ENCODE measurements around the gene MOK.

Gene MOK

DNA sequence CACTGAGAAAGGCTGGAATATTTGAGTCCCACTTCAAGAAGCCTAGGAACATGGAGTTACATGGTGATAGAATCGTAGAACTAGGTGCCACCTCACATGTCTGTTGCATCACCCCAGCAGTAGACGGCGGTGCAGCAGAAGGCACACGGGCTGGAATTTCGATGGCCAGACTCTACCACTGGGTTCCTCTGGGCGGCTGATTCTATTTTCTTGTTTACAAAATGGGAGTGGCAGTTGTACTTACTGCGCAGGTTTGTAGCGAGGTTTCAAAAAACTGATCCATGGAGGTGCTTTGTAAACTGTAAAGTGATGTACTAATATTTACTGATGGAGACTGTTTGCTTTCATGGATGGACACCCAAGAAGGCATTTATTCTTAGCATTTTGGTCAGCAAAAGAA lies 119.6 kb downstream of the MOK start:
- TF ChIP-seq ZFX (IDR thresholded peaks at IDR 0.05): no peak
- TF ChIP-seq, protein P1, sequence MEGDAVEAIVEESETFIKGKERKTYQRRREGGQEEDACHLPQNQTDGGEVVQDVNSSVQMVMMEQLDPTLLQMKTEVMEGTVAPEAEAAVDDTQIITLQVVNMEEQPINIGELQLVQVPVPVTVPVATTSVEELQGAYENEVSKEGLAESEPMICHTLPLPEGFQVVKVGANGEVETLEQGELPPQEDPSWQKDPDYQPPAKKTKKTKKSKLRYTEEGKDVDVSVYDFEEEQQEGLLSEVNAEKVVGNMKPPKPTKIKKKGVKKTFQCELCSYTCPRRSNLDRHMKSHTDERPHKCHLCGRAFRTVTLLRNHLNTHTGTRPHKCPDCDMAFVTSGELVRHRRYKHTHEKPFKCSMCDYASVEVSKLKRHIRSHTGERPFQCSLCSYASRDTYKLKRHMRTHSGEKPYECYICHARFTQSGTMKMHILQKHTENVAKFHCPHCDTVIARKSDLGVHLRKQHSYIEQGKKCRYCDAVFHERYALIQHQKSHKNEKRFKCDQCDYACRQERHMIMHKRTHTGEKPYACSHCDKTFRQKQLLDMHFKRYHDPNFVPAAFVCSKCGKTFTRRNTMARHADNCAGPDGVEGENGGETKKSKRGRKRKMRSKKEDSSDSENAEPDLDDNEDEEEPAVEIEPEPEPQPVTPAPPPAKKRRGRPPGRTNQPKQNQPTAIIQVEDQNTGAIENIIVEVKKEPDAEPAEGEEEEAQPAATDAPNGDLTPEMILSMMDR (conservative IDR thresholded peaks at IDR 0.05): peak; percentile 68
- H3K27ac ChIP-seq: no peak overlapping the region; the same call in 1 of the 2 replicates

DNA sequence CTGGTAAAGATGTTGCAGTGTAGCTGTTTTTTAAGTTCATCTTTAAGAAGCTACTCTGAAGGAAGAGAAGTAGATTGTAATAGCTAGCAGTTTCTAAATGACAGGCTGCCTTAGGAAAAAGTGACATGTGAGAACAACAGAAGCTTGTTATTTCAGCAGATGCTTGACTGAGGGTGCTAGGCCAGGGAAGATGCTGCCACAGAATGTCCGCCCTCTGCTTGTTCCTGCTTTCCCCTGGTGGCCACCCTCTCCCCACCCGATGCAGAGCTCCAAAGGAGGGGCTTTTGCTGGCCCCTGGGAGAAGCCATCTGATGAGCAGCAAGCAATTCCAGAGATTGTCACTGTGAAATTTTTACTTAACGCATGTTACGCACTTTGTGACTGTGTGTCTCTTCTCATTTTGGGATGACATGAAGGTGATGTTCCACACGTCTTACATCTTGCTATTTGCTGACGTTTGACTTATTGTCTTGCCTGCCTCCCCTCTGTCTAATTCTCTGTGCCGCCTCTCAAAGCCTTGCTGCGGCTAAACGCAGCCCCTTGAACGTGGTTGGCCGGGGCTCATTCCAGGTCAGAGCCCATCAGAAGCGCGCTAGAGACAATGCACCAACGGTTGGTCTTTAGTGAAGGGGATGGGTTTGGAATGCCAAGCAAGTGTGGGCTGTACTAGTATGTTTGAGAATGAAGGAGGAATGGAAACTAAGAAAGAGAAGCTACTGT lies 120.5 kb downstream of the MOK start:
- TF ChIP-seq, protein P1 (conservative IDR thresholded peaks at IDR 0.05): no peak
- no peak for TF ChIP-seq ZFX (IDR thresholded peaks at IDR 0.05)
- no peak overlapping the region; the same call in 1 of the 2 replicates for H3K27ac ChIP-seq

DNA sequence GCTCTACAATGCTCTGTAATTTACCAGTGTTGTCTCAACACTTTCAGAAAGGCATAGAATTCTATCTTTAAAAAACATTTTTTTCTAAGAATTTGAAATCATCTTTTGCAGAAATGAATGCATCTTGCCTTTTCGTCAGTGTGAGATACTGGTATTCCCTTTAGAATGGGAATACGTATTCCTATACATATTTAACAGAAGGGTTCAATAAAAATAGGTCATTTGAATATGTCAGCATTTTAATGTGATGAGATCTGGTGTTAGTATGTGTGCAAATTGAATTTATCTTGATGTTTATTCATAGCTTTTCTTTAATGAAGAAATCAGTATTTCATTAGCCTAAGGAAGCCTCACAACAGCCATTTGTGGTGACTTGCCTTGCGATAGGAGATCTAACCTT lies 121.1 kb downstream of the MOK start:
- no peak overlapping the region for H3K27ac ChIP-seq
- TF ChIP-seq, protein P1 (conservative IDR thresholded peaks at IDR 0.05): no peak
- TF ChIP-seq ZFX (IDR thresholded peaks at IDR 0.05): no peak

DNA sequence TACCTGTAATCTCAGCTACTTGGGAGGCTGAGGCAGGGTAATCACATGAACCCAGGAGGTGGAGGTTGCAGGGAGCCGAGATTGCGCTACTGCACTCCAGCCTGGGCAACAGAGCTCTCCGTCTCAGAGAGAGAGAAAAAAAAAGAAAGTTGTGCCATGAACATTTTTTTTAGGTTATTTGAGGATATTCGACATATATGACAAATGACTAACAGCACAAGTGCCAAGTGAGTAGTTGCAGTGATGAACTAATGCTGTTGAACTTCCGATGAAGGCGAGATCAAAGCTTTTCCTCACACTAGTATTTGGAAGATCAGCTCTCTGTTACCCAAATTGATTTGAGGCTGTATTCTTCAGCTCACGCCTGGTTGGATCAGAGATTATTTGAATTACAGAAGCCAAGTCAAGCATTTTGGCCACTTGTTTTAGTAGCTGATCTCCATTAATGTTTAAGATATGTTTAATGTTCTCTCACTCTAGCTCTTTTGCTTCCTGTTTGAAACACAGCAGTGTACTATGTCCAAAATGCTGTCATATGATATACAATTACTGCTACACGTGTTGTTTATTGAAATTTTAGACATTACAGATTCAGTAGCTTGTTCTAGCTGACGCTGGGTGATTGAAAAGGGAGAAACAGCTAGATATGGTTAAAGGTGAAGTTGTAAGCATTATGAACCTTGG lies 121.9 kb downstream of the MOK start:
- TF ChIP-seq ZFX (IDR thresholded peaks at IDR 0.05): no peak
- TF ChIP-seq, protein P1 (conservative IDR thresholded peaks at IDR 0.05): no peak

DNA sequence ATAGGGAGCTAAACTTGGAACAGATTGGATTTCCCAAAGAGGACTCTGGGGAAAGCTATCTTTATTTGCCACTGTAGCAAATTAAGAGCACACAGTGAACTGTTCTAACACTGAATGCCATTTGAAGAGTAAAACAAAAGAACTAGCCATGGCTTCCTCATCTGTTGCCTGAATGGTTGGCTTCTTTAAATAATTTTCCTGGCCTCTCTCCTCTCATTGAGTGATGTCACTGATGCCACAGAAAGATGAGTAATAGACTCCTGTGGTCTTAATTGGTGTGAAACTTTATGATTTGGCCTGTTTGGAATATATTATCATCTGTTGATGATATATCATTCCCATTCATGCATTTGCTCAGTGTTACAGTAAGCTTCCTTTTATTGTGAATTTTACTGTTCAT lies 122.8 kb downstream of the MOK start:
- TF ChIP-seq, protein P1 (conservative IDR thresholded peaks at IDR 0.05): no peak
- no peak for TF ChIP-seq ZFX (IDR thresholded peaks at IDR 0.05)
- H3K27ac ChIP-seq: no peak overlapping the region

More for the DNA sequence above, 121.9 kb downstream of the MOK start:
- H3K27ac ChIP-seq: no peak overlapping the region

DNA sequence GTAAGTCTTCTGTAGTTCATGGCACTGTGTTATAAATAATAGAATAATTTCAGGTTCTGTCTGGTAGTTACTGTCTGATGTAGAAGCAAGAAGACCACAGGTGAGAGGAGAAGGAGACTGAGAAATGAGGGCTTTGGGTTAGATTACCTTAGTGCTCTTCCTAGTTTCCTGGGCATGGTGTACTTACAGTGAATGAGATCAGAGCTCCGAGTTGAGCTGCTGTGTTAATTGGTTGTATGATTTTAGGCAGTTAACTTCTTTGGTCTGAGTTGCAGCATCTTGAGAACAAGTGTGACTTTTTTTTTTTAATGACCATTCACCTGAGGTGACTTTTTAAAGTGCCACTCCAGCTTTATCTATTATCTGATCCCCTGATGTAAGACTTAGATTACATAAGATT lies 123.8 kb downstream of the MOK start:
- TF ChIP-seq, protein P1 (conservative IDR thresholded peaks at IDR 0.05): no peak
- no peak for TF ChIP-seq ZFX (IDR thresholded peaks at IDR 0.05)
- no peak overlapping the region for H3K27ac ChIP-seq

DNA sequence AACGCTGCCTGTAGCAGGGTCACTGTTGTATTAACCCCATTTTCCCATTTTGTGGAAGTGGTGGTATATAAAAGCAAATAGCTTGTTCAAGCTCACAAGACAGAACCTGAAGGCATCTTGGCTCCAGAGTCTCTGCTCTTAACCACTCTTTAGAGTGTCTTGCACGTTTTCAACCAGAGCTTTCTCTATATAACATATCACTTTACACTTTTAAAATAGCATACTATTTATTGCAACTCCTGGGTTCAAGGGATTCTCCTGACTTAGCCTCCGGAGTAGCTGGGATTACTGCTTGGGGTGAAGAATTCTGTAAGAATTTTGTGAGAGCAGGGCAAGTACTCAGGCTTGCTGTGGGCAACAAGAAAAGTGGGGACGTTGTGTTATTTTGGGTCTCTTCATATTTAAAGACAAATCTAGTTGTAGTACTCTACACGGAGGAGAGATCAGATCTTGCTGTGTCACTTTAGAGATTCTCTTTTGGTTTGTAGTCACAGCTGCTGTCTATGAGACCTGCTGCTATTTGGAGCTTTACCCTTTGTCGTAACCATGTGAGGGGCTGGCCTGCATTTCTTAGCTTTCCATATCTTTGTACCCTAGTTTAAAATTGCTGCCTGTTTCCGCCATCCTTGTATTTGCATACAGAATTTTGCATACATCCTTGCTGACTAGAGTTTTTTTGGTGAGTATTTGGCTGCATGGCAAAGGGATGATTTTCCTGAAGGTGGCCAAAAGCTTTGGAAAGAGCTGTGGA lies 124.5 kb downstream of the MOK start:
- TF ChIP-seq ZFX (IDR thresholded peaks at IDR 0.05): no peak
- TF ChIP-seq, protein P1 (conservative IDR thresholded peaks at IDR 0.05): no peak
- no peak overlapping the region for H3K27ac ChIP-seq

Measured in C4-2B (cell line).